Measurements from ENCODE around the gene LBR.
"Not testable (repeated sequence)": the region's sequence is repeated elsewhere in the genome, so short reads cannot be mapped to it uniquely, and the experiment has no call there.

Gene LBR

GRCh38 chr1:225386860-225387259 lies 41.0 kb downstream of the LBR start:
- DNase-seq (ENCODE audit: low read depth in 2 of 3, low spot score in 2 of 3): not testable (repeated sequence)

GRCh38 chr1:225380691-225381090 lies 47.1 kb downstream of the LBR start:
- DNase-seq (ENCODE audit: low read depth in 2 of 3, low spot score in 2 of 3): no peak

GRCh38 chr1:225378880-225379279 lies 49.0 kb downstream of the LBR start:
- no peak for DNase-seq (ENCODE audit: low read depth in 2 of 3, low spot score in 2 of 3)

GRCh38 chr1:225374996-225375395 lies 52.8 kb downstream of the LBR start:
- no peak for DNase-seq (ENCODE audit: low read depth in 2 of 3, low spot score in 2 of 3)

GRCh38 chr1:225373155-225373554 lies 54.7 kb downstream of the LBR start:
- DNase-seq (ENCODE audit: low read depth in 2 of 3, low spot score in 2 of 3): no peak

- DNase-seq (ENCODE audit: low read depth in 2 of 3, low spot score in 2 of 3): no peak
Observed at GRCh38 chr1:225371366-225372010, 56.4 kb downstream of the LBR start.

- no peak for DNase-seq (ENCODE audit: low read depth in 2 of 3, low spot score in 2 of 3)
Observed at GRCh38 chr1:225368036-225368552, 59.7 kb downstream of the LBR start.

- DNase-seq (ENCODE audit: low read depth in 2 of 3, low spot score in 2 of 3): no peak
Observed at GRCh38 chr1:225366552-225366951, 61.3 kb downstream of the LBR start.

- no peak for DNase-seq (ENCODE audit: low read depth in 2 of 3, low spot score in 2 of 3)
Observed at GRCh38 chr1:225366018-225366417, 61.8 kb downstream of the LBR start.

GRCh38 chr1:225364439-225364838 lies 63.4 kb downstream of the LBR start:
- DNase-seq (ENCODE audit: low read depth in 2 of 3, low spot score in 2 of 3): no peak

- DNase-seq (ENCODE audit: low read depth in 2 of 3, low spot score in 2 of 3): no peak
Observed at GRCh38 chr1:225362805-225363204, 65.0 kb downstream of the LBR start.

- no peak for DNase-seq (ENCODE audit: low read depth in 2 of 3, low spot score in 2 of 3)
Observed at GRCh38 chr1:225361176-225361575, 66.7 kb downstream of the LBR start.

GRCh38 chr1:225360119-225360518 lies 67.7 kb downstream of the LBR start:
- DNase-seq (ENCODE audit: low read depth in 2 of 3, low spot score in 2 of 3): no peak

GRCh38 chr1:225355863-225356262 lies 72.0 kb downstream of the LBR start:
- no peak for DNase-seq (ENCODE audit: low read depth in 2 of 3, low spot score in 2 of 3)

GRCh38 chr1:225354906-225355305 lies 72.9 kb downstream of the LBR start:
- no peak for DNase-seq (ENCODE audit: low read depth in 2 of 3, low spot score in 2 of 3)
